22Rv1 (cell line): ENCODE measurements around the gene TAB2.
"Not testable (repeated sequence)": the region's sequence is repeated elsewhere in the genome, so short reads cannot be mapped to it uniquely, and the experiment has no call there.

Experiments used
- H3K27ac ChIP-seq: fragments of 450-650 bp; 2 replicates; pipeline ENCODE4 v1.5.1; 2017
- CTCF ChIP-seq: fragments of 450-650 bp; IDR thresholded peaks from 2 replicates; pipeline ENCODE4 v1.5.1; 2017; ENCODE audit warnings: mild to moderate bottlenecking
- ZFX ChIP-seq: fragments of 450-650 bp; IDR thresholded peaks from 2 replicates; pipeline ENCODE4 v1.6.1; 2017; ENCODE audit warnings: antibody characterized with exemption, borderline replicate concordance

TAB2 gene

GRCh38 chr6:149318581-149319286 is 1.2 kb downstream of the TAB2 start:
- TF ChIP-seq ZFX (no peak), CTCF (no peak)
- H3K27ac ChIP-seq: no peak overlapping the region

GRCh38 chr6:149319422-149319821 is 1.9 kb downstream of the TAB2 start:
- no peak for TF ChIP-seq ZFX
- no peak for TF ChIP-seq CTCF
- no peak overlapping the region for H3K27ac ChIP-seq

GRCh38 chr6:149320016-149320415 is 2.5 kb downstream of the TAB2 start:
- not testable (repeated sequence) for H3K27ac ChIP-seq

GRCh38 chr6:149320796-149321195 is 3.3 kb downstream of the TAB2 start:
- TF ChIP-seq ZFX (no peak), CTCF (no peak)
- no peak overlapping the region for H3K27ac ChIP-seq

- TF ChIP-seq ZFX (no peak), CTCF (no peak)
- H3K27ac ChIP-seq: no peak overlapping the region
These were observed 5.8 kb downstream of the TAB2 start for GRCh38 chr6:149323353-149323752.

- no peak for TF ChIP-seq ZFX
- no peak for TF ChIP-seq CTCF
- no peak overlapping the region for H3K27ac ChIP-seq
These were observed 6.4 kb downstream of the TAB2 start for GRCh38 chr6:149323925-149324324.

- TF ChIP-seq ZFX: no peak
- TF ChIP-seq CTCF: no peak
- no peak overlapping the region for H3K27ac ChIP-seq
These were observed 6.9 kb downstream of the TAB2 start for GRCh38 chr6:149324428-149324827.

GRCh38 chr6:149325648-149326236 is 8.2 kb downstream of the TAB2 start:
- TF ChIP-seq CTCF (no peak), ZFX (no peak)
- no peak overlapping the region for H3K27ac ChIP-seq
